Astrocyte of the cerebellum (primary cell): ENCODE measurements around the gene SHC2.

Source experiments
- DNase-seq: peaks from one replicate; pipeline ENCODE4 v3.0.0-alpha.2; 2011; ENCODE audit warnings: low read depth
- H3K4me3 ChIP-seq: 2 replicates; pipeline ENCODE4 v1.5.1; 2011; ENCODE audit warnings: mild to moderate bottlenecking, low read depth, low read length, moderate library complexity
- in situ Hi-C: cut with HindIII; loops from 2 replicates; pipeline ENCODE4 v1.10.0; 2017; ENCODE audit warnings: low sequenced_read_pairs
- TF ChIP-seq, protein P1 (sequence below): IDR thresholded peaks from 2 replicates; pipeline ENCODE4 v1.5.1; 2012; ENCODE audit warnings: low read length, low read depth, moderate library complexity, mild to moderate bottlenecking; ENCODE audit errors: missing control alignments

Gene SHC2

DNA sequence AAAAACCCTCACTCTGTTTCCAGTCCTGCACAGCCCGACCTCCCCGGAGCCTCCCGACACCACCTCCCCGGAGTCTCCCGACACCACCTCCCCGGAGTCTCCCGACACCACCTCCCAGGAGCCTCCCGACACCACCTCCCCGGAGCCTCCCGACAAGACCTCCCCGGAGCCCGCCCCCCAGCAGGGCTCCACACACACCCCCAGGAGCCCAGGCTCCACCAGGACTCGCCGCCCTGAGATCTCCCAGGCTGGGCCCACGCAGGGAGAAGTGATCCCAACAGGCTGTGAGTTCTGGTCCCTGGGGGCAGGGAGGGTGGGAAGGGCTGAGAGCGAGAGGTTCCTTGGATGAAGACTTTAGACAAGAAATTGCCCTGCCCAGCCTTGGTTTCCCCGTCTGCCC, 40.8 kb upstream of the SHC2 start:
- no peak for DNase-seq

DNA sequence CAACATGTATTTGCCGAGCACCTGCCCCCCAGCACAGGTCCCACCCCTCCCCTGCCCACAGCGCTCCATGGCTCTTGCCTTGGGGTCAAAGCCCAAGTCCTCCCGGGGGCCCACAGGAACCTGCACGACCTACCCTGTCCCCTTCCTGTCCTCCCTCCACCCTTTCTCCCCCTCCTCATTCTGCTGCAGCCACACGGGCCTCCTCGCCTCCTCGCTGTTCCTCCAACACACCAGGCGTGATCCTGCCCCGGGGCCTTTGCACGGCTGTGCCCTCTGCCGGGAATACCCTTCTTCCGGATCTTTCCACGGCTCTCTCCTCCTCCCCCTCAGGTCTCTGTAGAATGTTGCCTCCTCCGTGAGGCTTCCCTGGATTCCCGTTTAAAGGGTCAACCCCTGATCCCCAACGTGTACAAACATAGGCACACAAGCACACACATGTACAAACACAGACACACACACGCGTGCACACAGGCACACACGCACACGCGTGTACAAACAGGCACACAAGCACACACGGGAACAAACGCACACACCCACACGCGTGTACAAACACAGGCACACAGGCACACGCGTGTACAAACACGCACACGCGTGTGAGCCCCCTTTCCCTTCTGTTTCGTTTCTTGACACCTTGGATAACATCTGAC, 38.3 kb upstream of the SHC2 start:
- in situ Hi-C loops: no loop called here

More for the DNA sequence above, 40.8 kb upstream of the SHC2 start:
- in situ Hi-C loops: no loop called here
- TF ChIP-seq, protein P1, sequence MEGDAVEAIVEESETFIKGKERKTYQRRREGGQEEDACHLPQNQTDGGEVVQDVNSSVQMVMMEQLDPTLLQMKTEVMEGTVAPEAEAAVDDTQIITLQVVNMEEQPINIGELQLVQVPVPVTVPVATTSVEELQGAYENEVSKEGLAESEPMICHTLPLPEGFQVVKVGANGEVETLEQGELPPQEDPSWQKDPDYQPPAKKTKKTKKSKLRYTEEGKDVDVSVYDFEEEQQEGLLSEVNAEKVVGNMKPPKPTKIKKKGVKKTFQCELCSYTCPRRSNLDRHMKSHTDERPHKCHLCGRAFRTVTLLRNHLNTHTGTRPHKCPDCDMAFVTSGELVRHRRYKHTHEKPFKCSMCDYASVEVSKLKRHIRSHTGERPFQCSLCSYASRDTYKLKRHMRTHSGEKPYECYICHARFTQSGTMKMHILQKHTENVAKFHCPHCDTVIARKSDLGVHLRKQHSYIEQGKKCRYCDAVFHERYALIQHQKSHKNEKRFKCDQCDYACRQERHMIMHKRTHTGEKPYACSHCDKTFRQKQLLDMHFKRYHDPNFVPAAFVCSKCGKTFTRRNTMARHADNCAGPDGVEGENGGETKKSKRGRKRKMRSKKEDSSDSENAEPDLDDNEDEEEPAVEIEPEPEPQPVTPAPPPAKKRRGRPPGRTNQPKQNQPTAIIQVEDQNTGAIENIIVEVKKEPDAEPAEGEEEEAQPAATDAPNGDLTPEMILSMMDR: no peak
- no peak overlapping the region for H3K4me3 ChIP-seq

DNA sequence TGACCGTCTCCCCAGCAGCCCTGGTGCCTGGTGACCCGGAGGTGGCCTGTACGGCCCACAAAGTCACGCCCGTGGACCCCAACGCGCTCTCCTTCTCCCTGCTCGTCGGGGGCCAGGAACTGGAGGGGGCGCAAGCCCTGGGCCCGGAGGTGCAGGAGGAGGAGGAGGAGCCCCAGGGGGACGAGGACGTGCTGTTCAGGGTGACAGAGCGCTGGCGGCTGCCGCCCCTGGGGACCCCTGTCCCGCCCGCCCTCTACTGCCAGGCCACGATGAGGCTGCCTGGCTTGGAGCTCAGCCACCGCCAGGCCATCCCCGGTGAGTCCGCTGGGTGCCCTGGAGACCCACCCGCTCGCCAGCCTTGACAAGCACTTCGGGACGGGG, 37.7 kb upstream of the SHC2 start:
- TF ChIP-seq, protein P1: no peak
- H3K4me3 ChIP-seq: no peak overlapping the region
- in situ Hi-C loops: no loop called here
- DNase-seq: no peak

More for the DNA sequence above, 38.3 kb upstream of the SHC2 start:
- TF ChIP-seq, protein P1: no peak
- no peak for DNase-seq
- H3K4me3 ChIP-seq: no peak overlapping the region

DNA sequence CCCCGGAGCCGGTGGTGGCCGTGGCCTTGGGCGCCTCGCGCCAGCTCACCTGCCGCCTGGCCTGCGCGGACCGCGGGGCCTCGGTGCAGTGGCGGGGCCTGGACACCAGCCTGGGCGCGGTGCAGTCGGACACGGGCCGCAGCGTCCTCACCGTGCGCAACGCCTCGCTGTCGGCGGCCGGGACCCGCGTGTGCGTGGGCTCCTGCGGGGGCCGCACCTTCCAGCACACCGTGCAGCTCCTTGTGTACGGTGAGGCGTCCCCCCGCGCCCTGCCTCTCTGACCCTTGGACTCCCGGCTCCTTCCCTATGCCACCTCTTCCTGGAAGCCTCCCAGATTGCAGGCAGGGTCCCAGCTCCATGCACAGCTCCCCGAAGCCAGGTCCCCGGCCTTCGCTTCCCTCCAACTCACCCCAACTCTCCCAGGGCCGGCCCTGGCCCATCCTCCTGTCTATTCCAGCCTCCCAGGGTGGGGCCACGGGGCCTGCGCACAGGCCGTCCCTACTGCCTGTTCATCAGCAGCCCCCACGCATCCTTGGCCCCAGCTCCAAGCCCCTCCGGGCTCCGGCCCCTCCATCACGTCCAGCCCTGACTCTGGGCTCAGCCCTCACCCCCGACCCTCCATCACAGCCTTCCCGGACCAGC, 37.2 kb upstream of the SHC2 start:
- in situ Hi-C loops: no loop called here
- DNase-seq: no peak
- no peak overlapping the region for H3K4me3 ChIP-seq
- TF ChIP-seq, protein P1: no peak

DNA sequence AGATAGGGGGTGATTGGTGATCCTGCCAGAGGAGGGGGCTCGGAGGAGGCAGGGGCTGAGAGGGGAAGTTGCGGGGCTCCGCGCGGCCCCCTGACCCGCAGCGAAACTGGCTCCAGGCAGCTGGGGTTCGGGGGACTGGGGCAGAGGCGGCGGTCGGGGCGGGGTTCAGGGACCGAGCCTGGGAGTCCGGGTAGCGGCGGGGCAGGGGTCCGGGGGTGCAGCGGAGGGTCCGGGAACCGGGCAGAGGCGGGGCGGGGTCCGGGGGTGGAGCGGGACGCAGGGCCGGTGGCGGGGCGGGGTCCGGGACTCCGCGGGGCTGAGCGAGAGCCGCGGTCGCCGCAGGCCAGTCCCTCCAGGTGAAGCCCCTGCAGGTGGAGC, 36.6 kb upstream of the SHC2 start:
- no peak overlapping the region for H3K4me3 ChIP-seq
- in situ Hi-C loops: no loop called here
- TF ChIP-seq, protein P1: no peak
- no peak for DNase-seq

DNA sequence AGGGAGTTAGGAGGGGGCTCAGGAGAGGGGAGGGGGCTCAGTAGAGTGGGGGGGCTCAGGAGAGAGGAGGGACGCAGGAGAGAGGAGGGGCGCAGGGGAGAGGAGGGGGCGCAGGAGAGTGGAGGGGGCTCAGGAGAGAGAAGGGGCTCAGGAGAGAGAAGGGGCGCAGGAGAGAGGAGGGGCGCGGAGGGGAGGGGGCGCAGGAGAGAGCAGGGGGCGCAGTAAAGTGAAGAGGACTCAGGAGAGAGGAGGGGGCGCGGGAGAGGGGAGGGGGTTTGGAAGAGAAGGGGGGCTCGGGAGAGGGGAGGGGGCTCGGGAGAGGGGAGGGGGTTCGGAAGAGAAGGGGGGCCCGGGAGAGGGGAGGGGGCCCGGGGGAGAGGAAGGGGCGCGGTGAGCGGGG, 36.2 kb upstream of the SHC2 start:
- DNase-seq: no peak
- H3K4me3 ChIP-seq: no peak overlapping the region
- in situ Hi-C loops: no loop called here

More for the DNA sequence above, 36.2 kb upstream of the SHC2 start:
- TF ChIP-seq, protein P1: no peak
